H9 (cell line): ENCODE measurements around the gene WSCD2. TPM values are rescaled to one million over a fixed set of nuclear protein-coding genes. Genes with fewer than 3 reads are reported as not detected.

Source experiments
- DNase-seq: peaks from one replicate; pipeline ENCODE4 v3.0.0-alpha.2; 2017
- H2AFZ ChIP-seq: one replicate; pipeline ENCODE4 v1.6.1; 2013; ENCODE audit warnings: mild to moderate bottlenecking, low read length, control low read depth, moderate library complexity
- H2AK5ac ChIP-seq: 2 replicates; pipeline ENCODE4 v1.6.1; 2013; ENCODE audit warnings: low read length, control low read depth, mixed read lengths; ENCODE audit not compliant: insufficient read length
- H2BK120ac ChIP-seq: one replicate; pipeline ENCODE4 v1.6.1; 2013; ENCODE audit warnings: low read depth, mild to moderate bottlenecking, low read length, control low read depth, inconsistent platforms; ENCODE audit not compliant: poor library complexity, severe bottlenecking
- H2BK12ac ChIP-seq: 2 replicates; pipeline ENCODE4 v1.6.1; 2013; ENCODE audit warnings: low read length, control low read depth, mixed read lengths, low read depth; ENCODE audit not compliant: insufficient read length
- H2BK15ac ChIP-seq: 2 replicates; pipeline ENCODE4 v1.6.1; 2013; ENCODE audit warnings: low read depth, low read length, control low read depth
- H2BK20ac ChIP-seq: one replicate; pipeline ENCODE4 v1.6.1; 2013; ENCODE audit warnings: low read depth, mild to moderate bottlenecking, low read length, control low read depth, inconsistent platforms; ENCODE audit not compliant: poor library complexity, severe bottlenecking
- H2BK5ac ChIP-seq: 2 replicates; pipeline ENCODE4 v1.6.1; 2013; ENCODE audit warnings: low read length, control low read depth, mixed read lengths; ENCODE audit not compliant: insufficient read length
- H3K14ac ChIP-seq: 2 replicates; pipeline ENCODE4 v1.6.1; 2013; ENCODE audit warnings: low read length, control low read depth; ENCODE audit not compliant: insufficient read depth
- H3K18ac ChIP-seq: 2 replicates; pipeline ENCODE4 v1.6.1; 2013; ENCODE audit warnings: low read depth, mild to moderate bottlenecking, mixed read lengths, low read length, control low read depth; ENCODE audit not compliant: insufficient read length
- H3K23ac ChIP-seq: 2 replicates; pipeline ENCODE4 v1.6.1; 2013; ENCODE audit warnings: low read length, control low read depth, mixed read lengths, low read depth; ENCODE audit not compliant: insufficient read length
- H3K23me2 ChIP-seq: 2 replicates; pipeline ENCODE4 v1.6.1; 2013; ENCODE audit warnings: low read depth, mild to moderate bottlenecking, mixed read lengths, low read length, control low read depth; ENCODE audit not compliant: insufficient read length, poor library complexity, severe bottlenecking
- H3K27ac ChIP-seq: 2 replicates; pipeline ENCODE4 v1.5.1; 2013; ENCODE audit warnings: low read length, control low read depth, mixed read lengths, low read depth; ENCODE audit not compliant: insufficient read length
- H3K27me3 ChIP-seq: 2 replicates; pipeline ENCODE4 v1.6.1; 2013; ENCODE audit warnings: low read length, control low read depth, inconsistent platforms; ENCODE audit not compliant: insufficient read depth
- H3K4ac ChIP-seq: 2 replicates; pipeline ENCODE4 v1.6.1; 2013; ENCODE audit warnings: low read depth, mild to moderate bottlenecking, control low read depth, inconsistent platforms, low read length, moderate library complexity
- H3K4me1 ChIP-seq: 2 replicates; pipeline ENCODE4 v1.6.1; 2013; ENCODE audit warnings: low read length, control low read depth, inconsistent platforms; ENCODE audit not compliant: insufficient read depth
- H3K4me2 ChIP-seq: 2 replicates; pipeline ENCODE4 v1.6.1; 2013; ENCODE audit warnings: low read length, control low read depth, mixed read lengths; ENCODE audit not compliant: insufficient read length, insufficient read depth
- H3K56ac ChIP-seq: 2 replicates; pipeline ENCODE4 v1.6.1; 2013; ENCODE audit warnings: low read depth, mild to moderate bottlenecking, mixed read lengths, low read length, control low read depth; ENCODE audit not compliant: insufficient read length
- H3K79me1 ChIP-seq: 2 replicates; pipeline ENCODE4 v1.6.1; 2013; ENCODE audit warnings: low read depth, mild to moderate bottlenecking, moderate library complexity, low read length, control low read depth, inconsistent platforms; ENCODE audit not compliant: insufficient read depth, poor library complexity, severe bottlenecking
- H3K79me2 ChIP-seq: 2 replicates; pipeline ENCODE4 v1.6.1; 2013; ENCODE audit warnings: low read length, control low read depth, inconsistent platforms; ENCODE audit not compliant: insufficient read depth
- H3K9ac ChIP-seq: 2 replicates; pipeline ENCODE4 v1.6.1; 2013; ENCODE audit warnings: low read length, control low read depth, mixed read lengths; ENCODE audit not compliant: insufficient read length; ENCODE audit errors: extremely low read depth
- H3K9me3 ChIP-seq: one replicate; pipeline ENCODE4 v1.6.1; 2013; ENCODE audit warnings: low read depth, low read length, inconsistent platforms; ENCODE audit not compliant: control insufficient read depth
- H3T11ph ChIP-seq: one replicate; pipeline ENCODE4 v1.6.1; 2013; ENCODE audit warnings: mild to moderate bottlenecking, low read length, control low read depth, inconsistent platforms
- H4K20me1 ChIP-seq: one replicate; pipeline ENCODE4 v1.6.1; 2013; ENCODE audit not compliant: control insufficient read depth, insufficient read length, insufficient read depth
- H4K5ac ChIP-seq: 2 replicates; pipeline ENCODE4 v1.6.1; 2013; ENCODE audit warnings: low read depth, mild to moderate bottlenecking, mixed read lengths, low read length, control low read depth; ENCODE audit not compliant: insufficient read length
- H4K8ac ChIP-seq: replicated peaks from 2 replicates; pipeline ENCODE4 v1.6.1; 2013; ENCODE audit warnings: low read length, control low read depth, mixed read lengths, low read depth; ENCODE audit not compliant: insufficient read length
- H4K91ac ChIP-seq: 2 replicates; pipeline ENCODE4 v1.6.1; 2013; ENCODE audit warnings: low read depth, mild to moderate bottlenecking, moderate library complexity, mixed read lengths, low read length, control low read depth; ENCODE audit not compliant: insufficient read length
- H3K27ac Mint-ChIP-seq, 3 experiments: 2 replicates in 2 of 3; 3 replicates in 1 of 3; pipeline ENCODE4 v1.8.0; 2020 to 2021; ENCODE audit warnings: mixed read lengths in 3 of 3, mild to moderate bottlenecking in 1 of 3, moderate library complexity in 1 of 3
- H3K27me3 Mint-ChIP-seq: 2 replicates; pipeline ENCODE4 v1.8.0; 2021; ENCODE audit warnings: low read depth, mild to moderate bottlenecking, moderate library complexity, mixed read lengths
- H3K36me3 Mint-ChIP-seq, 3 experiments: 2 replicates in 2 of 3; 3 replicates in 1 of 3; pipeline ENCODE4 v1.8.0; 2020 to 2021; ENCODE audit warnings: low read depth in 3 of 3, mixed read lengths in 3 of 3; ENCODE audit not compliant: insufficient read depth in 1 of 3
- H3K4me1 Mint-ChIP-seq, 2 experiments: 2 replicates each; pipeline ENCODE4 v1.8.0; 2020; ENCODE audit warnings: mixed read lengths in 2 of 2
- H3K4me3 Mint-ChIP-seq, 2 experiments: 2 replicates in 1 of 2; 3 replicates in 1 of 2; pipeline ENCODE4 v1.8.0; 2020 to 2021; ENCODE audit warnings: mild to moderate bottlenecking in 2 of 2, mixed read lengths in 2 of 2, moderate library complexity in 1 of 2
- H3K9me3 Mint-ChIP-seq, 2 experiments: 2 replicates in 1 of 2; 3 replicates in 1 of 2; pipeline ENCODE4 v1.8.0; 2020; ENCODE audit warnings: mild to moderate bottlenecking in 2 of 2, mixed read lengths in 2 of 2, moderate library complexity in 1 of 2
- WGBS: extraction: QIAGEN DNeasy Blood & Tissue Kit; methylation state at CpG from one replicate; pipeline ENCODE4 v1.1.7; 2013; ENCODE audit warnings: missing lambda C conversion rate, low lambda C conversion rate, mixed read lengths; ENCODE audit not compliant: insufficient read length; ENCODE audit errors: extremely low coverage; 5-methylcytosine and 5-hydroxymethylcytosine counted together
- total RNA-seq: library from RNA; stranded (reverse); gene quantifications from 2 replicates; pipeline ENCODE4 v1.2.1, GENCODE V29; 2021
- TF ChIP-seq, protein P1 (sequence below): fragments of 200-600 bp; sonication (generic); conservative IDR thresholded peaks from 3 replicates; pipeline ENCODE4 v1.8.0; 2021; ENCODE audit warnings: antibody characterized with exemption, mild to moderate bottlenecking

The WSCD2 gene
- total RNA-seq, 1 experiment from 2014 or later, result 0.92 TPM

DNA sequence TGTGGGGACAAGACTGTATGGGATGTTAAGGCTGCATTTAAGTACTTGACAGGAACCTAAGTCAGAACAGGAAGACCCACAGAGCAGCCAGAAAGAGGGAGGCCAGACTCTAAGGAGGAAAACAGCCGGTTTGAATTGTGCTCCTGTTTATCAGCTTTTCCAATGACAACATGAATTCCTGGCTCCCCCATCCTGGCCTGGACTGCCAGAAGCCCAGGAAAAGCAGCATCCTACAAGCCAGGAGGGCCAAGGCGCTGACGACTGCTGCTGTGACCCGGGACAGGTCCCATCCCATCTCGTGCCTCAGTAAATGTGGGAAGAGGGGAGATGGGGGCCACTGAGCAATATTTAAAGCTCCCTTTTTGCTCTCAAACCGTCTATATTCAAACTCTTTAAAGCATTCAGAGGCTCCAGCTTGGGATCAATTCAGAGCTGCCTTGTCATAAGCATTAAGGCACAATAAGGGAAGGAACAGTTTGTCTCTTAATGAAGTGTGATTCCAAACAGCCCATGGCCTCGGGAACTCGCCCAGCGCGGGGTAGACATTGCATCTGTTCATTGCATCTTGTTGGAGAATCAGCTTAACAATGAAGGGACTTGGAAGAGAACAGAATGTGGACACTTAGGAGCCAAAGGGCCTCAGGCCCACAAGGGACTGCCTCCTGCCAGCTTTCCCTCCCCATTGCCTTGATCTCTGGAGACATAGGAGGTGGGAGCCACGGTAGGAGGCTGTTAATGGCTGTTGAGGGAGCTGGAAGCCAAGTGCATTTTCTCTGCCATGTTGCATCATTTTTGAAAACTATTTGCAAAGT, 160.5 kb downstream of the WSCD2 start:
- no peaks in the 10 kb centered on the region for H3K79me1 ChIP-seq
- no peak overlapping the region for H3T11ph ChIP-seq
- no peaks in the 10 kb centered on the region for H3K23me2 ChIP-seq
- no peaks in the 10 kb centered on the region for H3K79me2 ChIP-seq
- Mint-ChIP-seq H3K4me1 (peaks cover 15 to 17% of the 10 kb centered on the region in 2 experiments), H3K27ac (no peak overlapping the region; a peak in 1 of 7 replicates), H3K4me3 (no peak overlapping the region), H3K9me3 (no peaks in the 10 kb centered on the region), H3K27me3 (peaks cover 8% of the 10 kb centered on the region), H3K36me3 (peaks cover 0 to 9% (median 3%) of the 10 kb centered on the region in 3 experiments; a peak in 2 of 7 replicates)
- H4K5ac ChIP-seq, result no peak overlapping the region
- H3K23ac ChIP-seq, result no peak overlapping the region
- H4K91ac ChIP-seq, result no peak overlapping the region
- no peaks in the 10 kb centered on the region for H3K9me3 ChIP-seq
- no peak overlapping the region for H3K56ac ChIP-seq
- H2BK5ac ChIP-seq, result no peak overlapping the region
- H3K27ac ChIP-seq, result no peak overlapping the region
- H2BK15ac ChIP-seq, result no peak overlapping the region
- H3K14ac ChIP-seq, result no peak overlapping the region
- H3K18ac ChIP-seq, result no peak overlapping the region
- no peaks in the 10 kb centered on the region for H3K4me1 ChIP-seq
- H2AK5ac ChIP-seq, result no peak overlapping the region
- H2BK120ac ChIP-seq, result no peak overlapping the region
- H2BK12ac ChIP-seq, result no peak overlapping the region
- H2AFZ ChIP-seq, result no peak overlapping the region
- H3K27me3 ChIP-seq, result no peaks in the 10 kb centered on the region
- H3K4me2 ChIP-seq, result no peak overlapping the region
- H4K20me1 ChIP-seq, result peaks cover 2% of the 10 kb centered on the region
- TF ChIP-seq, protein P1, sequence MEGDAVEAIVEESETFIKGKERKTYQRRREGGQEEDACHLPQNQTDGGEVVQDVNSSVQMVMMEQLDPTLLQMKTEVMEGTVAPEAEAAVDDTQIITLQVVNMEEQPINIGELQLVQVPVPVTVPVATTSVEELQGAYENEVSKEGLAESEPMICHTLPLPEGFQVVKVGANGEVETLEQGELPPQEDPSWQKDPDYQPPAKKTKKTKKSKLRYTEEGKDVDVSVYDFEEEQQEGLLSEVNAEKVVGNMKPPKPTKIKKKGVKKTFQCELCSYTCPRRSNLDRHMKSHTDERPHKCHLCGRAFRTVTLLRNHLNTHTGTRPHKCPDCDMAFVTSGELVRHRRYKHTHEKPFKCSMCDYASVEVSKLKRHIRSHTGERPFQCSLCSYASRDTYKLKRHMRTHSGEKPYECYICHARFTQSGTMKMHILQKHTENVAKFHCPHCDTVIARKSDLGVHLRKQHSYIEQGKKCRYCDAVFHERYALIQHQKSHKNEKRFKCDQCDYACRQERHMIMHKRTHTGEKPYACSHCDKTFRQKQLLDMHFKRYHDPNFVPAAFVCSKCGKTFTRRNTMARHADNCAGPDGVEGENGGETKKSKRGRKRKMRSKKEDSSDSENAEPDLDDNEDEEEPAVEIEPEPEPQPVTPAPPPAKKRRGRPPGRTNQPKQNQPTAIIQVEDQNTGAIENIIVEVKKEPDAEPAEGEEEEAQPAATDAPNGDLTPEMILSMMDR, result no peak
- no peak for DNase-seq
- no CpG with 5 or more reads among the region's 11 CpGs for WGBS
- no peak overlapping the region for H4K8ac ChIP-seq
- H3K4ac ChIP-seq, result no peak overlapping the region
- H3K9ac ChIP-seq, result no peak overlapping the region
- no peak overlapping the region for H2BK20ac ChIP-seq
